Caco-2 (cell line): ENCODE data around the gene ZNF438. TPM values are rescaled to one million over a fixed set of nuclear protein-coding genes. Genes with fewer than 3 reads are reported as not detected.

Experiments used
- BruUV-seq: library from RNA; stranded (reverse); fragments of 400-500 nt; replicated peaks from 2 replicates; lab custom pipeline; 2021; lab: Mats Ljungman, UMichigan
- CTCF ChIA-PET: fragments of 300-600 bp; sonication (Branson Sonifier 250); formaldehyde crosslinking; loops from one replicate; lab custom pipeline; 2022; ENCODE audit warnings: antibody characterized with exemption; lab: Charles Lee
- POLR2A ChIA-PET: fragments of 300-600 bp; sonication (Branson Sonifier 250); formaldehyde crosslinking; loops from one replicate; lab custom pipeline; 2022; ENCODE audit warnings: antibody characterized with exemption; lab: Charles Lee
- DNase-seq, 2 experiments: peaks; one replicate each; pipeline versions ENCODE4 v3.0.0 to v3.0.0-alpha.2; 2020 to 2022
- H3K27me3 ChIP-seq: replicated peaks from 2 replicates; pipeline ENCODE4 v1.6.0; 2011; ENCODE audit warnings: low read length; ENCODE audit not compliant: control insufficient read depth, insufficient read depth
- H3K36me3 ChIP-seq: 2 replicates; pipeline ENCODE4 v1.5.1; 2011; ENCODE audit warnings: low read length; ENCODE audit not compliant: control insufficient read depth, insufficient read depth
- H3K4me1 ChIP-seq: fragments of 250-450 bp; sonication (Bioruptor Pico); 2 replicates; pipeline ENCODE4 v1.5.1; 2020; ENCODE audit warnings: mild to moderate bottlenecking
- H3K4me3 ChIP-seq: 2 replicates; pipeline ENCODE4 v1.5.1; 2011; ENCODE audit warnings: low read depth, mild to moderate bottlenecking, control low read depth, low read length
- H3K9me3 ChIP-seq: fragments of 250-450 bp; sonication (Bioruptor Pico); 2 replicates; pipeline ENCODE4 v1.5.1; 2020; ENCODE audit warnings: mild to moderate bottlenecking, moderate library complexity
- H3K27ac Mint-ChIP-seq: one replicate; pipeline ENCODE4 v1.8.0; 2022; ENCODE audit warnings: mixed read lengths; ENCODE audit not compliant: unreplicated experiment
- H3K27me3 Mint-ChIP-seq: one replicate; pipeline ENCODE4 v1.8.0; 2022; ENCODE audit warnings: mixed read lengths; ENCODE audit not compliant: insufficient read depth, unreplicated experiment
- H3K36me3 Mint-ChIP-seq: one replicate; pipeline ENCODE4 v1.8.0; 2022; ENCODE audit warnings: mild to moderate bottlenecking, mixed read lengths; ENCODE audit not compliant: insufficient read depth, unreplicated experiment
- H3K4me1 Mint-ChIP-seq: one replicate; pipeline ENCODE4 v1.8.0; 2022; ENCODE audit warnings: low read depth, mixed read lengths; ENCODE audit not compliant: unreplicated experiment
- H3K4me3 Mint-ChIP-seq: one replicate; pipeline ENCODE4 v1.8.0; 2022; ENCODE audit warnings: mild to moderate bottlenecking, moderate library complexity, mixed read lengths; ENCODE audit not compliant: unreplicated experiment
- H3K9me3 Mint-ChIP-seq: one replicate; pipeline ENCODE4 v1.8.0; 2022; ENCODE audit warnings: mixed read lengths; ENCODE audit not compliant: unreplicated experiment
- intact Hi-C: fragments of 100-400 bp; cut with micrococcal nuclease; formaldehyde crosslinking; loops from one replicate; pipeline ENCODE4 v1.10.0; 2022; ENCODE audit not compliant: unreplicated experiment
- total RNA-seq: library from RNA; stranded (reverse); gene quantifications from 2 replicates; pipeline ENCODE4 v1.2.3, GENCODE V29; 2022
- TF ChIP-seq, protein P1 (sequence below), 2 experiments: fragments of 200-600 bp in 1 of 2; IDR thresholded peaks; 1 replicate in 1 of 2; 2 replicates in 1 of 2; pipeline versions ENCODE4 v1.5.1 to v1.8.0; 2011 to 2022; ENCODE audit warnings: antibody characterized with exemption in 1 of 2, control low read depth in 1 of 2, inconsistent platforms in 1 of 2, low read depth in 1 of 2, low read length in 1 of 2, mild to moderate bottlenecking in 1 of 2, moderate library complexity in 1 of 2; ENCODE audit not compliant: insufficient read depth in 1 of 2, severe bottlenecking in 1 of 2, unreplicated experiment in 1 of 2

Gene ZNF438
- total RNA-seq, 1 experiment from 2014 or later, result 1.00 TPM

DNA sequence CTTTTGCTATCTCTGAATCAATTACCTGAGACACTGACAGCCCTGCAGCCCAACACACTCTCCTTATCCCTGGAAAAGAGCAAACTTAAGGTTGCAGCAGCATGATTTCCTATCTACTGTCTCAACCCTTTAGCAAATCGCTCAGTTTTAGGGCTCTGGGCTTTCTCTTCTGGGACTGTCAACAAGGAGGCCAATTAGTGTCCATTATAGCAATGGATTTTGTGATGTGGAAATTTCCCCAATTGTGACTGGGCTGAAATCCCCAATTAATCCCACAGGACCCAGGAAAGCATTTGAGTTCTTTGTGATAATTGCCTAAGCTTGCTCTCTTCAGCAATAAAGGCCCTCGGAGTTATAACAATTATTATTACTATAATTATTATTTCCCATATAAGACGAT lies 197.0 kb downstream of the ZNF438 start:
- POLR2A ChIA-PET, result no interaction called here
- intact Hi-C loops, result no loop called here
- H3K4me1 ChIP-seq, result no peaks in the 10 kb centered on the region
- Mint-ChIP-seq H3K4me3 (no peak overlapping the region), H3K27me3 (peaks cover 10% of the 10 kb centered on the region), H3K36me3 (no peaks in the 10 kb centered on the region), H3K27ac (no peak overlapping the region), H3K4me1 (no peaks in the 10 kb centered on the region), H3K9me3 (no peaks in the 10 kb centered on the region)
- no TSS peak for BruUV-seq
- no peak for DNase-seq
- no peaks in the 10 kb centered on the region for H3K36me3 ChIP-seq
- CTCF ChIA-PET, result no interaction called here
- no peaks in the 10 kb centered on the region for H3K27me3 ChIP-seq
- H3K4me3 ChIP-seq, result no peak overlapping the region
- H3K9me3 ChIP-seq, result no peaks in the 10 kb centered on the region
- TF ChIP-seq, protein P1, sequence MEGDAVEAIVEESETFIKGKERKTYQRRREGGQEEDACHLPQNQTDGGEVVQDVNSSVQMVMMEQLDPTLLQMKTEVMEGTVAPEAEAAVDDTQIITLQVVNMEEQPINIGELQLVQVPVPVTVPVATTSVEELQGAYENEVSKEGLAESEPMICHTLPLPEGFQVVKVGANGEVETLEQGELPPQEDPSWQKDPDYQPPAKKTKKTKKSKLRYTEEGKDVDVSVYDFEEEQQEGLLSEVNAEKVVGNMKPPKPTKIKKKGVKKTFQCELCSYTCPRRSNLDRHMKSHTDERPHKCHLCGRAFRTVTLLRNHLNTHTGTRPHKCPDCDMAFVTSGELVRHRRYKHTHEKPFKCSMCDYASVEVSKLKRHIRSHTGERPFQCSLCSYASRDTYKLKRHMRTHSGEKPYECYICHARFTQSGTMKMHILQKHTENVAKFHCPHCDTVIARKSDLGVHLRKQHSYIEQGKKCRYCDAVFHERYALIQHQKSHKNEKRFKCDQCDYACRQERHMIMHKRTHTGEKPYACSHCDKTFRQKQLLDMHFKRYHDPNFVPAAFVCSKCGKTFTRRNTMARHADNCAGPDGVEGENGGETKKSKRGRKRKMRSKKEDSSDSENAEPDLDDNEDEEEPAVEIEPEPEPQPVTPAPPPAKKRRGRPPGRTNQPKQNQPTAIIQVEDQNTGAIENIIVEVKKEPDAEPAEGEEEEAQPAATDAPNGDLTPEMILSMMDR (IDR thresholded peaks at IDR 0.05; ENCODE audit: insufficient read depth in 1 of 2, low read depth in 1 of 2, low read length in 1 of 2, severe bottlenecking in 1 of 2, unreplicated experiment in 1 of 2), result no peak

- Mint-ChIP-seq H3K27me3 (peaks cover 10% of the 10 kb centered on the region), H3K4me1 (no peaks in the 10 kb centered on the region), H3K9me3 (no peaks in the 10 kb centered on the region), H3K36me3 (no peaks in the 10 kb centered on the region), H3K27ac (no peak overlapping the region), H3K4me3 (no peak overlapping the region)
- intact Hi-C loops, result no loop called here
- BruUV-seq, result no TSS peak
- no peaks in the 10 kb centered on the region for H3K27me3 ChIP-seq
- ChIA-PET CTCF (no interaction called here), POLR2A (no interaction called here)
- H3K4me3 ChIP-seq, result no peak overlapping the region
- H3K36me3 ChIP-seq, result no peaks in the 10 kb centered on the region
- TF ChIP-seq, protein P1 (IDR thresholded peaks at IDR 0.05; ENCODE audit: insufficient read depth in 1 of 2, low read depth in 1 of 2, low read length in 1 of 2, severe bottlenecking in 1 of 2, unreplicated experiment in 1 of 2), result no peak
- no peaks in the 10 kb centered on the region for H3K9me3 ChIP-seq
- DNase-seq, result no peak
- H3K4me1 ChIP-seq, result no peaks in the 10 kb centered on the region
These were observed 197.5 kb downstream of the ZNF438 start for GRCh38 chr10:30834153-30834552.

DNA sequence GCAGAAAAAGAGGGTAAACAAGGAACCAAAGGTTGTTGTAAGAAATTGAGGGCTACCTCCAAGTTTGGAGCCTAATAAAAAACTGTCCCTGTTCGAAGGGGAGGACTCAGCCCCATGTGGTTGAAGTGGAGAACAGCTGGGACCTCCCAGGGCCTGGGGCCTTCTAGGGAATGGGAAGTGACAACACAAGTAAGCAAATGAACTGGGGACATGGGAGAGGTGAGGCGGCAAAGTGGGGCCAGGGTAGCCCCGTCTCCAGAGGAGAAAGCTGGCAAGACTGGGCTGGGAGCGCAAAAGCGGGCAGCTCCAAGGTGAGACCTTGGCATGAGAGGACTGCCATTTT lies 198.1 kb downstream of the ZNF438 start:
- Mint-ChIP-seq H3K4me1 (no peaks in the 10 kb centered on the region), H3K9me3 (no peaks in the 10 kb centered on the region), H3K36me3 (no peaks in the 10 kb centered on the region), H3K27me3 (peaks cover 10% of the 10 kb centered on the region), H3K27ac (no peak overlapping the region), H3K4me3 (no peak overlapping the region)
- no TSS peak for BruUV-seq
- no peak for DNase-seq
- H3K4me3 ChIP-seq, result no peak overlapping the region
- no peaks in the 10 kb centered on the region for H3K27me3 ChIP-seq
- TF ChIP-seq, protein P1 (IDR thresholded peaks at IDR 0.05; ENCODE audit: insufficient read depth in 1 of 2, low read depth in 1 of 2, low read length in 1 of 2, severe bottlenecking in 1 of 2, unreplicated experiment in 1 of 2), result no peak
- ChIA-PET CTCF (no interaction called here), POLR2A (no interaction called here)
- H3K9me3 ChIP-seq, result no peaks in the 10 kb centered on the region
- H3K36me3 ChIP-seq, result no peaks in the 10 kb centered on the region
- intact Hi-C loops, result no loop called here
- no peaks in the 10 kb centered on the region for H3K4me1 ChIP-seq
